CD4-positive, alpha-beta T cell (primary cell): ENCODE data around the gene WDR4. TPM values are rescaled to one million over a fixed set of nuclear protein-coding genes. Genes with fewer than 3 reads are reported as not detected.
A peak's percentile ranks its signal among the peaks of the same experiment; 100 is the strongest.
"Not testable (repeated sequence)": the region's sequence is repeated elsewhere in the genome, so short reads cannot be mapped to it uniquely, and the experiment has no call there.

ENCODE experiments used
- ATAC-seq: fragments of 200-7000 bp; cut with Tn5 transposase; one replicate; pipeline ENCODE4 v1.10.0; 2022; ENCODE audit warnings: mild to moderate bottlenecking; ENCODE audit not compliant: poor library complexity
- CTCF ChIA-PET: fragments of 350-600 bp; sonication (Branson Sonifier 250); formaldehyde crosslinking; loops from one replicate; lab custom pipeline; 2021; ENCODE audit warnings: antibody characterized with exemption, inconsistent platforms; lab: Charles Lee
- POLR2A ChIA-PET: fragments of 350-600 bp; sonication (Branson Sonifier 250); formaldehyde crosslinking; loops from one replicate; lab custom pipeline; 2021; ENCODE audit warnings: antibody characterized with exemption, inconsistent platforms; lab: Charles Lee
- DNase-seq, 14 experiments: peaks; one replicate each; pipeline ENCODE4 v3.0.0-alpha.2; 2013 to 2020; ENCODE audit warnings: mixed read lengths in 2 of 14
- H3K27ac ChIP-seq, 2 donors: one replicate each; pipeline versions ENCODE4 v1.5.1 to v1.7.0; 2013; ENCODE audit warnings: low read length in 2 of 2, low read depth in 1 of 2, mild to moderate bottlenecking in 1 of 2
- H3K27me3 ChIP-seq, 2 experiments: 1 replicate in 1 of 2; 2 replicates in 1 of 2; pipeline versions ENCODE4 v1.6.1 to v1.7.0; 2013; ENCODE audit warnings: low read length in 2 of 2, control low read depth in 1 of 2, mild to moderate bottlenecking in 1 of 2, moderate library complexity in 1 of 2; ENCODE audit not compliant: insufficient read depth in 2 of 2, control insufficient read depth in 1 of 2
- H3K36me3 ChIP-seq: one replicate; pipeline ENCODE4 v1.6.1; 2013; ENCODE audit warnings: low read length, control low read depth; ENCODE audit not compliant: insufficient read depth
- H3K4me1 ChIP-seq: one replicate; pipeline ENCODE4 v1.6.1; 2013; ENCODE audit warnings: low read length, control low read depth; ENCODE audit not compliant: insufficient read depth
- H3K4me3 ChIP-seq: one replicate; pipeline ENCODE4 v1.5.1; 2013; ENCODE audit warnings: mild to moderate bottlenecking, low read length, moderate library complexity
- H3K9me3 ChIP-seq, 2 experiments: 1 replicate in 1 of 2; 2 replicates in 1 of 2; pipeline versions ENCODE4 v1.6.1 to v1.7.0; 2013; ENCODE audit warnings: low read length in 2 of 2, mild to moderate bottlenecking in 2 of 2, control low read depth in 1 of 2, moderate library complexity in 1 of 2; ENCODE audit not compliant: control insufficient read depth in 1 of 2, insufficient read depth in 1 of 2
- H3K27ac Mint-ChIP-seq: one replicate; pipeline ENCODE4 v1.8.0; 2020; ENCODE audit warnings: mixed read lengths
- H3K27me3 Mint-ChIP-seq: one replicate; pipeline ENCODE4 v1.8.0; 2021; ENCODE audit warnings: mixed read lengths
- H3K36me3 Mint-ChIP-seq: one replicate; pipeline ENCODE4 v1.8.0; 2021; ENCODE audit warnings: low read depth, mixed read lengths
- H3K4me1 Mint-ChIP-seq: one replicate; pipeline ENCODE4 v1.8.0; 2021; ENCODE audit warnings: low read depth, mixed read lengths
- H3K4me3 Mint-ChIP-seq: one replicate; pipeline ENCODE4 v1.8.0; 2020; ENCODE audit warnings: mild to moderate bottlenecking, mixed read lengths
- H3K9me3 Mint-ChIP-seq: one replicate; pipeline ENCODE4 v1.8.0; 2020; ENCODE audit warnings: mixed read lengths
- CTCF ChIP-seq: fragments of 200-600 bp; IDR thresholded peaks from one replicate; pipeline ENCODE4 v1.8.0; 2022; ENCODE audit warnings: antibody characterized with exemption, mild to moderate bottlenecking
- intact Hi-C, 2 experiments: fragments of 100-400 bp; cut with DNase I in 1 of 2; cut with micrococcal nuclease in 1 of 2; formaldehyde crosslinking; loops; one replicate each; pipeline versions ENCODE4 v1.15.1 to v1.9.0; 2023 to 2025; cut with DNase I, micrococcal nuclease
- total RNA-seq, 174 experiments: library from RNA in 2 of 174; stranded (reverse) in 2 of 174; gene quantifications; one replicate each; pipeline ENCODE4 v1.2.3 and lab custom pipeline; 2021 to 2026

WDR4 gene
- total RNA-seq, 2 experiments from 2014 or later: 11.3 to 12.9 TPM

- no peaks in the 10 kb centered on the region for H3K27me3 Mint-ChIP-seq
- CTCF ChIA-PET: interaction anchor here (2.6 kb wide), 1 partner anchor 12 kb away, joined by 8 read pairs; the partner anchor contains the start of gene NDUFV3
These were observed 1.0 kb upstream of the WDR4 start for GRCh38 chr21:42880352-42880751.

GRCh38 chr21:42878678-42878992, 704 bp downstream of the WDR4 start:
- ChIA-PET CTCF (interaction anchor here (2.6 kb wide), 1 partner anchor 14 kb away, joined by 8 read pairs; the partner anchor contains the start of gene NDUFV3), POLR2A (interaction anchor here (1.0 kb wide), 1 partner anchor 14 kb away, joined by 6 read pairs; no protein-coding TSS in a partner anchor)
- peak in 1 of 14 experiments; percentile 11 for DNase-seq
- no peaks in the 10 kb centered on the region for H3K9me3 ChIP-seq
- no peaks in the 10 kb centered on the region for H3K27me3 ChIP-seq
- Mint-ChIP-seq H3K36me3 (peaks cover 44% of the 10 kb centered on the region), H3K9me3 (no peaks in the 10 kb centered on the region), H3K27ac (peak overlapping the region; percentile 95), H3K27me3 (no peaks in the 10 kb centered on the region), H3K4me1 (peaks cover 33% of the 10 kb centered on the region), H3K4me3 (peak overlapping the region; percentile 99)
- TF ChIP-seq CTCF: no peak
- intact Hi-C loops: loop anchor here (5.0 to 10.0 kb wide), 2 partner anchors 94 to 1456 kb away; partner anchors contain the start of genes CFAP410 (in 1 of the 2) and PKNOX1 (in 1 of the 2)
- H3K4me3 ChIP-seq: peak overlapping the region; percentile 74
- H3K4me1 ChIP-seq: peaks cover 25% of the 10 kb centered on the region
- no peak for ATAC-seq
- H3K27ac ChIP-seq: peak overlapping the region; percentile 80 to 93
- H3K36me3 ChIP-seq: peaks cover 17% of the 10 kb centered on the region

More at GRCh38 chr21:42880352-42880751, 1.0 kb upstream of the WDR4 start:
- H3K36me3 ChIP-seq: peaks cover 10% of the 10 kb centered on the region
- no peaks in the 10 kb centered on the region for H3K9me3 ChIP-seq
- H3K4me3 Mint-ChIP-seq: peak overlapping the region; percentile 99
- peaks cover 28% of the 10 kb centered on the region for H3K36me3 Mint-ChIP-seq
- no peaks in the 10 kb centered on the region for H3K9me3 Mint-ChIP-seq
- H3K4me1 Mint-ChIP-seq: peaks cover 33% of the 10 kb centered on the region
- H3K4me3 ChIP-seq: peak overlapping the region; percentile 74
- POLR2A ChIA-PET: interaction anchor here (0.7 to 3.3 kb wide), 3 partner anchors 8 to 94 kb away, joined by 3 to 39 read pairs (median 4); partner anchors contain the start of genes NDUFV3 and PKNOX1
- ATAC-seq (no peak), DNase-seq (no peak)
- no peak for TF ChIP-seq CTCF
- H3K27me3 ChIP-seq: no peaks in the 10 kb centered on the region
- peak overlapping the region; percentile 80 to 93 for H3K27ac ChIP-seq
- H3K4me1 ChIP-seq: peaks cover 25% of the 10 kb centered on the region
- intact Hi-C loops: no loop called here
- peak overlapping the region; percentile 95 for H3K27ac Mint-ChIP-seq

GRCh38 chr21:42875811-42876210, 3.5 kb downstream of the WDR4 start:
- intact Hi-C loops: loop anchor here (5.0 to 10.0 kb wide), 2 partner anchors 96 to 1459 kb away; partner anchors contain the start of genes CFAP410 (in 1 of the 2) and PKNOX1 (in 1 of the 2)
- H3K27ac Mint-ChIP-seq, H3K4me3 Mint-ChIP-seq, ATAC-seq, DNase-seq, CTCF ChIA-PET, H3K9me3 ChIP-seq, H3K27me3 ChIP-seq, H3K4me3 ChIP-seq, H3K27me3 Mint-ChIP-seq, H3K9me3 Mint-ChIP-seq, POLR2A ChIA-PET, H3K27ac ChIP-seq: not testable (repeated sequence)
- Mint-ChIP-seq H3K36me3 (peaks cover 65% of the 10 kb centered on the region), H3K4me1 (peaks cover 26% of the 10 kb centered on the region)
- Histone ChIP-seq H3K4me1 (peaks cover 25% of the 10 kb centered on the region), H3K36me3 (peaks cover 42% of the 10 kb centered on the region)
